HepG2 (cell line): ENCODE results near the gene IMPG2. TPM values are rescaled to one million over a fixed set of nuclear protein-coding genes. Genes with fewer than 3 reads are reported as not detected.

ENCODE experiments used
- ATAC-seq: fragments of 200-7000 bp; cut with Tn5 transposase; 3 replicates; pipeline ENCODE4 v1.9.1; 2020; ENCODE audit warnings: mild to moderate bottlenecking, moderate library complexity
- BruUV-seq: library from RNA; stranded (reverse); fragments of 400-500 nt; replicated peaks from 2 replicates; lab custom pipeline; 2021; lab: Mats Ljungman, UMichigan
- CTCF ChIA-PET: fragments of 300-600 bp; formaldehyde crosslinking; extraction: SDS; loops from one replicate; lab custom pipeline; 2021; ENCODE audit warnings: low total read pairs, inconsistent platforms, low intra/inter-chr PET ratio; lab: Yijun Ruan, JAX
- POLR2A ChIA-PET: fragments of 350-600 bp; sonication (Branson Sonifier 250); formaldehyde crosslinking; loops from one replicate; lab custom pipeline; 2020; ENCODE audit warnings: antibody characterized with exemption, inconsistent platforms; lab: Yijun Ruan, JAX
- DNase-seq: peaks from one replicate; pipeline ENCODE4 v3.0.0-alpha.2; 2015; ENCODE audit warnings: low spot score
- FAIRE-seq: peaks from 3 replicates; lab custom pipeline; 2011; peaks lifted over from hg19 to GRCh38; lab: Jason Lieb, UNC
- H2AFZ ChIP-seq: one replicate; pipeline ENCODE4 v1.6.1; 2011; ENCODE audit warnings: low read length, inconsistent platforms
- H3K27ac ChIP-seq: fragments of 300-600 bp; 3 replicates; pipeline ENCODE4 v1.8.0; 2011; ENCODE audit warnings: mixed run types, mild to moderate bottlenecking, mixed read lengths, low read length, inconsistent platforms; ENCODE audit not compliant: insufficient read depth; ENCODE audit errors: extremely low read length
- H3K27me3 ChIP-seq, 2 experiments: fragments of 200-600 bp in 1 of 2; 2 replicates in 1 of 2; 3 replicates in 1 of 2; pipeline versions ENCODE4 v1.6.0 to v1.8.0; 2011; ENCODE audit warnings: low read length in 2 of 2, mild to moderate bottlenecking in 2 of 2, moderate library complexity in 2 of 2, inconsistent platforms in 1 of 2; ENCODE audit not compliant: insufficient read depth in 2 of 2, control insufficient read depth in 1 of 2
- H3K36me3 ChIP-seq, 2 experiments: fragments of 200-600 bp in 1 of 2; replicated peaks in 1 of 2; 2 replicates in 1 of 2; 3 replicates in 1 of 2; pipeline versions ENCODE4 v1.5.1 to v1.8.0; 2011; ENCODE audit warnings: low read length in 2 of 2, inconsistent platforms in 1 of 2; ENCODE audit not compliant: insufficient read depth in 2 of 2, control insufficient read depth in 1 of 2
- H3K4me1 ChIP-seq: 2 replicates; pipeline ENCODE4 v1.5.1; 2012; ENCODE audit warnings: low read length, inconsistent platforms; ENCODE audit not compliant: insufficient read depth
- H3K4me2 ChIP-seq: 2 replicates; pipeline ENCODE4 v1.6.0; 2011; ENCODE audit warnings: low read depth, low read length, inconsistent platforms
- H3K4me3 ChIP-seq, 3 experiments: fragments of 200-600 bp in 1 of 3; sonication (generic), shearing (Covaris generic) in 1 of 3; replicated peaks in 1 of 3; 2 replicates each; pipeline ENCODE4 v1.5.1; 2011 to 2016; ENCODE audit warnings: low read length in 3 of 3, inconsistent platforms in 2 of 3, low read depth in 2 of 3, mild to moderate bottlenecking in 2 of 3, control low read depth in 1 of 3, mixed read lengths in 1 of 3; ENCODE audit not compliant: insufficient read depth in 1 of 3
- H3K79me2 ChIP-seq: one replicate; pipeline ENCODE4 v1.6.1; 2011; ENCODE audit warnings: low read length, inconsistent platforms; ENCODE audit not compliant: insufficient read depth
- H3K9ac ChIP-seq: 2 replicates; pipeline ENCODE4 v1.6.0; 2011; ENCODE audit warnings: mild to moderate bottlenecking, low read depth, low read length, inconsistent platforms; ENCODE audit not compliant: insufficient read depth
- H3K9me3 ChIP-seq: 2 replicates; pipeline ENCODE4 v1.5.1; 2012; ENCODE audit warnings: mild to moderate bottlenecking, low read length
- H4K20me1 ChIP-seq: 2 replicates; pipeline ENCODE4 v1.6.0; 2011; ENCODE audit warnings: inconsistent platforms, mild to moderate bottlenecking, low read length, moderate library complexity; ENCODE audit not compliant: insufficient read depth
- AGO1 ChIP-seq: fragments of 200-400 bp; formaldehyde crosslinking; IDR thresholded peaks from 2 replicates; pipeline ENCODE4 v1.6.1; 2017; ENCODE audit warnings: mild to moderate bottlenecking, low read depth, low read length, moderate library complexity; ENCODE audit not compliant: poor library complexity, severe bottlenecking
- BHLHE40 ChIP-seq: IDR thresholded peaks from 2 replicates; pipeline ENCODE4 v1.6.1; 2011; ENCODE audit warnings: low read length, improper control_type of control experiment
- ETV5 ChIP-seq: IDR thresholded peaks from 2 replicates; pipeline ENCODE4 v1.6.1; 2018; ENCODE audit warnings: missing biosample characterization, missing genetic modification reagents, inconsistent platforms, borderline replicate concordance
- HMGXB3 ChIP-seq: sonication (generic); formaldehyde crosslinking; IDR thresholded peaks from 2 replicates; pipeline ENCODE4 v1.4.0; 2020; ENCODE audit warnings: missing genetic modification reagents, borderline replicate concordance
- IKZF4 ChIP-seq: sonication (generic); formaldehyde crosslinking; IDR thresholded peaks from 2 replicates; pipeline ENCODE4 v1.5.1; 2020; ENCODE audit warnings: borderline replicate concordance, mild to moderate bottlenecking, low read depth, missing genetic modification reagents; ENCODE audit errors: not compliant biosample characterization
- KDM4B ChIP-seq: sonication (generic); formaldehyde crosslinking; IDR thresholded peaks from 2 replicates; pipeline ENCODE4 v1.4.0; 2020; ENCODE audit warnings: missing genetic modification reagents
- NFYB ChIP-seq: sonication (generic); formaldehyde crosslinking; IDR thresholded peaks from 2 replicates; pipeline ENCODE4 v1.4.0; 2020; ENCODE audit warnings: missing genetic modification reagents
- NRL ChIP-seq: sonication (generic); formaldehyde crosslinking; IDR thresholded peaks from 2 replicates; pipeline ENCODE4 v1.5.0; 2020; ENCODE audit warnings: missing genetic modification reagents, mild to moderate bottlenecking, moderate library complexity, borderline replicate concordance
- POLR2AphosphoS5 ChIP-seq: IDR thresholded peaks from 2 replicates; pipeline ENCODE4 v1.6.1; 2012; ENCODE audit warnings: low read depth, low read length
- SMAD3 ChIP-seq: sonication (generic); formaldehyde crosslinking; IDR thresholded peaks from 2 replicates; pipeline ENCODE4 v1.4.0; 2020; ENCODE audit warnings: missing genetic modification reagents
- ZNF160 ChIP-seq: sonication (generic); formaldehyde crosslinking; IDR thresholded peaks from 2 replicates; pipeline ENCODE4 v1.8.0; 2022; ENCODE audit warnings: mild to moderate bottlenecking, inconsistent platforms, missing genetic modification reagents
- ZNF337 ChIP-seq: sonication (generic); formaldehyde crosslinking; IDR thresholded peaks from 2 replicates; pipeline ENCODE4 v1.5.1; 2020; ENCODE audit warnings: missing genetic modification reagents, low read depth, mild to moderate bottlenecking, borderline replicate concordance
- ZNF343 ChIP-seq: sonication (generic); formaldehyde crosslinking; IDR thresholded peaks from 2 replicates; pipeline ENCODE4 v1.4.0; 2020; ENCODE audit warnings: mild to moderate bottlenecking, missing genetic modification reagents
- ZNF383 ChIP-seq: sonication (generic); formaldehyde crosslinking; IDR thresholded peaks from 2 replicates; pipeline ENCODE4 v1.4.0; 2020; ENCODE audit warnings: missing genetic modification reagents, mild to moderate bottlenecking, borderline replicate concordance
- ZNF44 ChIP-seq: sonication (generic); formaldehyde crosslinking; IDR thresholded peaks from 2 replicates; pipeline ENCODE4 v1.5.1; 2020; ENCODE audit warnings: mild to moderate bottlenecking, missing genetic modification reagents
- ZNF496 ChIP-seq: sonication (generic); formaldehyde crosslinking; IDR thresholded peaks from 2 replicates; pipeline ENCODE4 v1.8.1; 2023; ENCODE audit warnings: mild to moderate bottlenecking, moderate library complexity, missing genetic modification reagents; ENCODE audit not compliant: insufficient replicate concordance
- ZNF558 ChIP-seq: sonication (generic); formaldehyde crosslinking; IDR thresholded peaks from 2 replicates; pipeline ENCODE4 v1.9.0; 2022; ENCODE audit warnings: mild to moderate bottlenecking, missing genetic modification reagents, borderline replicate concordance
- ZNF678 ChIP-seq: sonication (generic); formaldehyde crosslinking; IDR thresholded peaks from 2 replicates; pipeline ENCODE4 v1.4.0; 2020; ENCODE audit warnings: mild to moderate bottlenecking, missing genetic modification reagents
- ZNF768 ChIP-seq: sonication (generic); formaldehyde crosslinking; IDR thresholded peaks from 2 replicates; pipeline ENCODE4 v1.4.0; 2020; ENCODE audit warnings: missing genetic modification reagents
- WGBS: methylation state at CpG from one replicate; pipeline ENCODE4 v1.1.6; 2017; ENCODE audit warnings: low lambda C conversion rate; 5-methylcytosine and 5-hydroxymethylcytosine counted together
- in situ Hi-C: cut with HindIII; loops from 2 replicates; pipeline ENCODE4 v1.10.0; 2017; ENCODE audit warnings: low pct_unique_long_range_greater_than_20kb; ENCODE audit not compliant: extremely low pct_ligation_motif_present
- intact Hi-C: fragments of 100-400 bp; cut with micrococcal nuclease; formaldehyde crosslinking; loops from one replicate; pipeline ENCODE4 v1.10.0; 2022; ENCODE audit not compliant: unreplicated experiment
- polyA plus RNA-seq, 8 experiments: library from polyadenylated mRNA; depleted of rRNA in 3 of 8; stranded (reverse) in 7 of 8; unstranded in 1 of 8; fragments of >200 nt; fragmentation: Illumina TruSeq in 4 of 8; extraction: Trizol in 4 of 8; gene quantifications; 2 replicates each; pipeline versions ENCODE4 v1.2.1 to v1.2.3, GENCODE V29; 2011 to 2016; ENCODE audit warnings: low read depth in 4 of 8, missing spikeins in 1 of 8, mixed read lengths in 1 of 8; ENCODE audit not compliant: insufficient read depth in 1 of 8
- total RNA-seq, 5 experiments: library from RNA; depleted of rRNA; stranded (reverse); fragments of >200 nt; fragmentation: Illumina TruSeq; extraction: Trizol; gene quantifications; 2 replicates each; pipeline ENCODE4 v1.2.3, GENCODE V29; 2016; ENCODE audit warnings: low read depth in 1 of 5
- TF ChIP-seq, protein P1 (sequence below): sonication (generic); formaldehyde crosslinking; IDR thresholded peaks from 2 replicates; pipeline ENCODE4; 2020; ENCODE audit warnings: missing genetic modification reagents, mild to moderate bottlenecking, borderline replicate concordance

The IMPG2 gene
- total and polyA plus RNA-seq, 2 of the 13 experiments (the other 11 are each of a cell fraction or from before 2014, with no cell fraction given): 0.02 to 0.03 TPM

DNA sequence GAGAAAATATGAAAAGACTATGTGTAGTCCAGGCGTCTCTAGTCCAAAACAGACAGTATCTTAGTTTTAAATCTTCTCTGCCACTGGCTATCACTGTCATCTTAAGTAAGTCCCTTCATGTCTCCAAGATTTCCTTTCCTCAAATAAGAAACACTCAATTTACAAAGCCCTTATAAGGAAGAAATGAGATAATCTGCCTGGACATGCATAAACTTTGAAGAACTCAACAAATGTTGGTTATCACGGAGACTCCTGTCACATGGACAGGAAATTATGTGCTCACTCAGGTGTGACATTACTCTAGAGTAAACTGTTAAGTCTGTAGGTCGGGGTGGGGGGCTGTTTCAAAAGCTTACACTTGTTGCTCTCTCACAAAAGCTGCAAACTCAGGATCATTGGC lies 91.9 kb downstream of the IMPG2 start:
- Histone ChIP-seq H3K79me2 (no peaks in the 10 kb centered on the region), H2AFZ (no peak overlapping the region), H3K36me3 (no peaks in the 10 kb centered on the region), H3K4me2 (no peak overlapping the region), H3K27me3 (no peaks in the 10 kb centered on the region; a peak in 1 of 5 replicates), H4K20me1 (no peaks in the 10 kb centered on the region), H3K4me3 (no peak overlapping the region), H3K9me3 (no peaks in the 10 kb centered on the region), H3K27ac (no peak overlapping the region), H3K4me1 (no peaks in the 10 kb centered on the region), H3K9ac (no peak overlapping the region)
- FAIRE-seq (no peak), DNase-seq (no peak), ATAC-seq (no peak)
- TF ChIP-seq ZNF160 (CRISPR knock-in tag) (no peak), SMAD3 (no peak), POLR2AphosphoS5 (no peak), ZNF337 (no peak), IKZF4 (CRISPR knock-in tag) (no peak), ZNF558 (no peak), HMGXB3 (CRISPR knock-in tag) (no peak), BHLHE40 (no peak), ZNF768 (CRISPR knock-in tag) (no peak), AGO1 (no peak), ZNF44 (CRISPR knock-in tag) (no peak), NFYB (CRISPR knock-in tag) (no peak), ZNF496 (no peak), KDM4B (CRISPR knock-in tag) (no peak), NRL (no peak), ZNF383 (CRISPR knock-in tag) (no peak), ZNF343 (no peak), ETV5 (CRISPR knock-in tag) (no peak), ZNF678 (CRISPR knock-in tag) (no peak)
- TF ChIP-seq, protein P1, sequence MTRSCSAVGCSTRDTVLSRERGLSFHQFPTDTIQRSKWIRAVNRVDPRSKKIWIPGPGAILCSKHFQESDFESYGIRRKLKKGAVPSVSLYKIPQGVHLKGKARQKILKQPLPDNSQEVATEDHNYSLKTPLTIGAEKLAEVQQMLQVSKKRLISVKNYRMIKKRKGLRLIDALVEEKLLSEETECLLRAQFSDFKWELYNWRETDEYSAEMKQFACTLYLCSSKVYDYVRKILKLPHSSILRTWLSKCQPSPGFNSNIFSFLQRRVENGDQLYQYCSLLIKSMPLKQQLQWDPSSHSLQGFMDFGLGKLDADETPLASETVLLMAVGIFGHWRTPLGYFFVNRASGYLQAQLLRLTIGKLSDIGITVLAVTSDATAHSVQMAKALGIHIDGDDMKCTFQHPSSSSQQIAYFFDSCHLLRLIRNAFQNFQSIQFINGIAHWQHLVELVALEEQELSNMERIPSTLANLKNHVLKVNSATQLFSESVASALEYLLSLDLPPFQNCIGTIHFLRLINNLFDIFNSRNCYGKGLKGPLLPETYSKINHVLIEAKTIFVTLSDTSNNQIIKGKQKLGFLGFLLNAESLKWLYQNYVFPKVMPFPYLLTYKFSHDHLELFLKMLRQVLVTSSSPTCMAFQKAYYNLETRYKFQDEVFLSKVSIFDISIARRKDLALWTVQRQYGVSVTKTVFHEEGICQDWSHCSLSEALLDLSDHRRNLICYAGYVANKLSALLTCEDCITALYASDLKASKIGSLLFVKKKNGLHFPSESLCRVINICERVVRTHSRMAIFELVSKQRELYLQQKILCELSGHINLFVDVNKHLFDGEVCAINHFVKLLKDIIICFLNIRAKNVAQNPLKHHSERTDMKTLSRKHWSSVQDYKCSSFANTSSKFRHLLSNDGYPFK: no peak
- BruUV-seq: no TSS peak
- POLR2A ChIA-PET: no interaction called here
- CTCF ChIA-PET: no interaction called here
- intact Hi-C loops (no loop called here), in situ Hi-C loops (loop anchor here (25.0 kb wide), 1 partner anchor 409 kb away; no protein-coding TSS in a partner anchor)
- 8% methylated on average over 3 of the region's 3 CpGs for WGBS
